Ectodermal cell (in vitro differentiated cells): Measurements from ENCODE around the gene BSDC1.

Source experiments
- H3K27ac ChIP-seq: 2 replicates; pipeline ENCODE4 v1.7.0; 2013; ENCODE audit warnings: mild to moderate bottlenecking, low read depth, low read length; ENCODE audit not compliant: insufficient read depth, poor library complexity, severe bottlenecking
- H3K27me3 ChIP-seq: 2 replicates; pipeline ENCODE4 v1.7.0; 2013; ENCODE audit warnings: mild to moderate bottlenecking, low read length; ENCODE audit not compliant: insufficient read depth, control insufficient read depth, poor library complexity, severe bottlenecking
- H3K36me3 ChIP-seq: one replicate; pipeline ENCODE4 v1.7.0; 2013; ENCODE audit warnings: low read length; ENCODE audit not compliant: control insufficient read depth, insufficient read depth
- H3K4me1 ChIP-seq: one replicate; pipeline ENCODE4 v1.7.0; 2013; ENCODE audit warnings: low read length; ENCODE audit not compliant: control insufficient read depth, insufficient read depth
- H3K4me3 ChIP-seq: 2 replicates; pipeline ENCODE4 v1.7.0; 2013; ENCODE audit warnings: low read depth, low read length, control low read depth; ENCODE audit not compliant: insufficient read depth
- H3K9me3 ChIP-seq: 2 replicates; pipeline ENCODE4 v1.7.0; 2013; ENCODE audit warnings: mild to moderate bottlenecking, low read length, moderate library complexity; ENCODE audit not compliant: control insufficient read depth
- WGBS, 2 experiments: methylation state at CpG; one replicate each; pipeline ENCODE4 v1.1.7; 2013; ENCODE audit warnings: missing lambda C conversion rate in 2 of 2; 5-methylcytosine and 5-hydroxymethylcytosine counted together

BSDC1 gene

DNA sequence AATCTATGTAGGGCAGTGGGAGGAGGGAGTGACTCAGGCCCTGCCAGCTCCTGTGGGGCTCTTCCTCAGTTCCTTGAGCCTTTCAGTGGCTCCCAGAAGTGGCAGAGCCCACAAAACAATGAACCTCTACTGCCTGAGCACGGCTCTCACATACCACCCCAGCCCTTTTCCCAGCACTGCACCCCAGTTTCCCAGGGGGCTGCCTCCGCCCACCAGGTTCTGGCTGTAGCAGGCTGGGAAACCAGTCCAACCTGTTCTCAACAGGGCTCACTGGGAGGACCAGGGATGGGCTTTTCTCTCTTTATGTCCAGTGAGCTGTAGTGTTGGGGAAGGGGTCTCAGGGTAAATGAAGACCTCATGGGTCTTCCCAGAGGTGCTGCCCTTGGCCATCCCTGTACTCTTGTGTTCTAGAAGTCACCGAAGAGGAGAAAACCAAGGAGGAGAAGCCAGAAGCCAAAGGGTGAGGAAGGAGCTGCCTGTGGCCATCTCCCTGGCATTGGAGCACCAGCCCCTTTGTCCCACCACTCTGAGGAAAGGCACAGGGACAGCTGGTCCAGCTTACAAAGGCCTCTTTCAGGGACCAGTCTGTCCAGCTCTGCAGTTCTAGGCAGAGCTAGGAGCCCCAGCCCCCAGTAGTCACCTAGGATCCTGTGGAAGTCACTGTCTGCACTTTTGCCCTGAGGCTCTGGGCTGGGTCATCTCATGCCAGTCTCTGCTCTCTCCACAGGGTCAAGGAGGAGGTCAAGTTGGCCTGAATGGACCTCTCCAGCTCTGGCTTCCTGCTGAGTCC is 61.8 kb downstream of the BSDC1 start:
- no peaks in the 10 kb centered on the region for H3K27me3 ChIP-seq
- WGBS, 2 experiments = 90 to 99% methylated on average over 3 of the region's 3 CpGs
- H3K4me1 ChIP-seq = peaks cover 20% of the 10 kb centered on the region
- H3K36me3 ChIP-seq = peaks cover 50% of the 10 kb centered on the region
- H3K4me3 ChIP-seq = no peak overlapping the region
- H3K27ac ChIP-seq = no peak overlapping the region
- no peaks in the 10 kb centered on the region for H3K9me3 ChIP-seq

DNA sequence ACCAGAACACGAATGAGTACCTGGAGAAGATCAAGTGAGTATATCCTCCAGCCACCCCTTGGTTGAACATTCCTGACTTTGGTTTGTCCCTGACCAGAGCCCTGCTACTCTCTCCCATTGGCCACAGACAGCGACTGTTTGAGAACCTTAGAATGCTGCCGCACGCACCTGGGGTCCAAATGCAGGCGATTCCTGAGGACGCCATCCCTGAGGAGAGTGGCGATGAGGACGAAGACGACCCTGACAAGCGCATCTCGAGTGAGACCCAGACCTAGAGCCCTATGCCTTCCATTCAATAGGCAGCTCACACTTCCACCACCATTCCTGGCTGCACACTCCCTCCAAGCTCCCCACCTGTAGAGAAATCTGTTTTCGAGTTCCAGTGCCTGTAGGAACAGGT is 62.7 kb downstream of the BSDC1 start:
- no peak overlapping the region for H3K4me3 ChIP-seq
- H3K4me1 ChIP-seq = peaks cover 11% of the 10 kb centered on the region
- WGBS, 2 experiments = 95% methylated on average over 12 of the region's 12 CpGs
- peaks cover 55% of the 10 kb centered on the region for H3K36me3 ChIP-seq
- H3K27me3 ChIP-seq = no peaks in the 10 kb centered on the region
- H3K27ac ChIP-seq = no peak overlapping the region
- no peaks in the 10 kb centered on the region for H3K9me3 ChIP-seq

DNA sequence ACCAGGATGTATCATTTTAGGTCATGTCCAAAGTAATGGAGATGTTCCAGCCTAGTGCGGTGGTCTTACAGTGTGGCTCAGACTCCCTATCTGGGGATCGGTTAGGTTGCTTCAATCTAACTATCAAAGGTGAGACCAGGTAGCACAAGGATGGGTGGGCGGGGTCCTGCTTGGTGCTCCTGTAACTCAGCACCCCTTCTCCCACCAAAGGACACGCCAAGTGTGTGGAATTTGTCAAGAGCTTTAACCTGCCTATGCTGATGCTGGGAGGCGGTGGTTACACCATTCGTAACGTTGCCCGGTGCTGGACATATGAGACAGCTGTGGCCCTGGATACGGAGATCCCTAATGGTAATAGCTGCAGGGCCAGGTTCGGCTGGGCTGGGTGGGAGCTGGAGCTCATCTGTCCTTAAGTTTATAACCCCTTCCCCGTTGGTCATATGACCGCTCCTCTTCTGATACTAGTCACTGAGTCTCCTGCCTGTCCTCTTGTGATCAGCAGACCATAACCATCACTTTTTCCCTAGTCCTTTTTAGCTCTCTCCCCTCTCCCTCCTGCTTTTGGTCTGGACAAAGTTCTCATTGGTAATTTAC is 63.6 kb downstream of the BSDC1 start:
- H3K27me3 ChIP-seq = no peaks in the 10 kb centered on the region
- no peak overlapping the region for H3K4me3 ChIP-seq
- H3K27ac ChIP-seq = no peak overlapping the region
- peaks cover 10% of the 10 kb centered on the region for H3K4me1 ChIP-seq
- peaks cover 56% of the 10 kb centered on the region for H3K36me3 ChIP-seq
- 96 to 97% methylated on average over 12 of the region's 12 CpGs for WGBS, 2 experiments
- H3K9me3 ChIP-seq = no peaks in the 10 kb centered on the region

DNA sequence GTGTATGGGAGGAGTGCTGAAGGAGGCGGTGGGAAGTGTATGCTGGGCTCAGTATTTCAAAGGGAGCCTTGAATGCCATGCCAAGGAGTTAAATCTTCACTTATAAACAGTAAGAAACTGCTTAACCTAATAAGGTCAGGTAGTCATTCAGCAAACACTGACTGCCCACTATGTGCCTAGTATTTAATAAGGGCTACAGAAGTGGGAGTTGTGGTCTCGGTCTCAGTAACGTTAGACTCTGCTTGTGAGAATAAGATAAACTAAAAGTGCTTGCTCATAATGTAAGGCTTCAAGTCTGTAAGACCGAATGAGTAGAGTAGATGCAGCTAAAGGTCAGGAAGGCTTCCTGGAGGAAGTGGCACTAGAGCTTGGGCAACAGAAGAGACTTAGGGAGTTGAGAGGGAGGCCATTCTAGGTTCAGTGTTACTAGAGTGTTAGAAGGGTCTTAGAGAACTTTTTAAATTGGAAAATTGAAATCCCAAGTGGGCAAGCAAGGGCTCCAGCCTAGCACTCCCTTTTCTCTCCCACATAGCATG is 64.2 kb downstream of the BSDC1 start:
- peaks cover 60% of the 10 kb centered on the region for H3K36me3 ChIP-seq
- H3K27me3 ChIP-seq = no peaks in the 10 kb centered on the region
- no peak overlapping the region for H3K4me3 ChIP-seq
- WGBS, 2 experiments = 96 to 97% methylated on average over 4 of the region's 4 CpGs
- no peak overlapping the region for H3K27ac ChIP-seq
- peaks cover 10% of the 10 kb centered on the region for H3K4me1 ChIP-seq
- H3K9me3 ChIP-seq = no peaks in the 10 kb centered on the region

DNA sequence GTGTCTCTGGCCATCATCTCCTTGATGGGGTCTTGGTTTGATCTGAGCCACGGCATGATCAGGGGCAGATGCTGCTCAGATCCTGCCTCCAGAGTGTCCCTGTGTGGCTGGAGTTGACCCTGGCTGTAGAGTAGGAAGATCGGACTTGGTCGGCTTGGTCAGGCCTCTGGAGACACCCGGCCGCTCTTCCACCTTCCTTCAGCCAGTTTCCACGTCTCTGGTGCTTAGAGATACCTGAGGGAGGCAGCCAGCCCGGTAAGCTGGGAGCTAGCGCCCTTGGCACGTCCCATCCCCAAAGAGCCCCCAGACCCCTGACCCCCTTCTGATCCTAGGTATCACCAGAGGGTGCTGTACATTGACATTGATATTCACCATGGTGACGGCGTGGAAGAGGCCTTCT is 67.0 kb downstream of the BSDC1 start:
- Histone ChIP-seq H3K27ac (no peak overlapping the region), H3K4me3 (no peak overlapping the region), H3K27me3 (no peaks in the 10 kb centered on the region), H3K36me3 (peaks cover 38% of the 10 kb centered on the region), H3K9me3 (no peaks in the 10 kb centered on the region), H3K4me1 (no peaks in the 10 kb centered on the region)
- WGBS, 2 experiments = 94 to 97% methylated on average over 11 of the region's 11 CpGs

DNA sequence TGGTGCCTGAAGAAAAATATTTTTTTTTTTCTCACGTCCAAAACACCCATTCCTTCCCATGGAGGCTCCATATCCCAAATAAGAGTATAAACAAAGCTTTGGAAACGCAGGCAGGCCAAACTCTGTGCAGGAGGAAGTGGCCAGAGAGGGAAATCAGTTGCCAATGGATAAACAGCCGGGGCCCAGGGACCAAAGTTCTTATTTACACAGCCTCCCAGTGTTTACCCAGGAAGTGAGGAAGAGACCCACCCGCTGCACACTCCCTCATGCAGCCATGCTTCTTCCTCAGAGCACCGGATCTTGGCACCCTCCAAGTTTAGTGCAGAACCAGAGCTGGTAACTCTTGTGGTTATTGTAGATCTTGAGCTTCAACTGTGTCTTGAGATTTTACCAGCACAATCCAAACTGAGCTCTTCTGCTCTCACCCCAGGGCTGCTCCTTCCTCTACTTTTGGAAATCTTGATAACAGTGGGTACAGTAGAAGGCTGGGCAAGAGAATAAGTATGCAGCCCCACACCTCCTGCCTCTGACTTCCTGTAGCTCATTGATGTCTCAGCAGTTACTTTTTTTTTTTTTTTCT is 72.4 kb downstream of the BSDC1 start:
- Histone ChIP-seq H3K27ac (no peak overlapping the region), H3K27me3 (no peaks in the 10 kb centered on the region), H3K4me3 (no peak overlapping the region), H3K36me3 (peaks cover 11% of the 10 kb centered on the region), H3K9me3 (no peaks in the 10 kb centered on the region), H3K4me1 (no peaks in the 10 kb centered on the region)
- 89 to 96% methylated on average over 4 to 5 of the region's 5 CpGs for WGBS, 2 experiments

DNA sequence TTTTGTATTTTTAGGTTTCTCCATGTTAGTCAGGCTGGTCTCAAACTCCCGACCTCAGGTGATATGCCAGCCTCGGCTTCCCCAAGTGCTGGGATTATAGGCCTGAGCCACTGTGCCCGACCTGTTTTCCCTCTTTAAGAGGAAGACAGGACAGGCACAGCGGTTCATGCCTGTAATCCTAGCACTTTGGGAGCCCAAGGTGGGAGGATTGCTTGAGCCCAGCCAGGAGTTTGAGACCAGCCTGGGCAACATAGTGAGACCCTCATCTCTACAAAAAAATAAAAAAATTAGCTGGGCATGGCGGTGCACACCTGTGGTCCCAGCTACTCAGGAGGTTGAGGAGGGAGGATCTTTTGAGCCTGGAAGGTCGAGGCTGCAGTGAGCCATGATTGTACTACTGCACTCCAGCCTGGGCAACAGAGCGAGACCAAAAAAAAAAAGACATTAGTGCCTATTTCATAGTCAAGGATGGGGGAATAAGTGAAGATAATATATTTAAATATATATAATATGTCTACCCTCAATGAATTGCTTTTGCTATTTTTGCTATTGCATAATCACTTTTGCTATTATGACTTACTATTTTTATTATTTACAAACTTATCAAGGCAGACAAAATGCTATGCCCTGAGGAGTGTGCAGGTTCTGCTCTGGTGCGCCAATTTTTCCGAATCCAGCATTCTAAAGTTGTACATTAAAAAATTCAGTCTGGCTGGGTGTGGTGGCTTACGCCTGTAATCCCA is 75.9 kb downstream of the BSDC1 start:
- WGBS, 2 experiments = 94 to 95% methylated on average over 10 of the region's 10 CpGs
- peaks cover 7% of the 10 kb centered on the region for H3K36me3 ChIP-seq

DNA sequence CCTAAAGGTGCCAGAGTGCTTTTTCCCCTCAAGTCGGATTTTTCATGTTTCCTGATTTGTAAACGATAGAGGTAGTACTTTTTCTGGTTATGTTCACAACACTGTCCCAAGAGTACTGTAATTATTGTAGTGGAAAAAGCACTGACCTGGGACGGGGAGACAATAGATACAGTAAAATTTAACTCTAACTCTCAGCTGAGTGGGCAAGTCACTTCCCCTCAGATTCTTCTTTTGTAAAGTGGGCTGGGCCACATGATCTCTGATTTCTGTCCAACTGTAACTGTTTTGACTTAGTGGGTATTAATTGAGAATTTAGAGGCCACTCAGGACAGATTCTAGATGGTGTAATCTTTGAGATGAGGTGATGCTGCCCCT is 77.4 kb downstream of the BSDC1 start:
- no peak overlapping the region for H3K4me3 ChIP-seq
- H3K27me3 ChIP-seq = no peaks in the 10 kb centered on the region
- H3K4me1 ChIP-seq = no peaks in the 10 kb centered on the region
- H3K36me3 ChIP-seq = peaks cover 7% of the 10 kb centered on the region
- H3K27ac ChIP-seq = no peak overlapping the region
- no peaks in the 10 kb centered on the region for H3K9me3 ChIP-seq
- 97 to 100% methylated on average over 3 of the region's 3 CpGs for WGBS, 2 experiments

More for the DNA sequence above, 75.9 kb downstream of the BSDC1 start:
- no peaks in the 10 kb centered on the region for H3K9me3 ChIP-seq
- no peak overlapping the region for H3K27ac ChIP-seq
- H3K27me3 ChIP-seq = no peaks in the 10 kb centered on the region
- no peak overlapping the region for H3K4me3 ChIP-seq
- no peaks in the 10 kb centered on the region for H3K4me1 ChIP-seq
